Measurements from ENCODE around the gene GRM7. TPM values are rescaled to one million over a fixed set of nuclear protein-coding genes. Genes with fewer than 3 reads are reported as not detected.
A peak's percentile ranks its signal among the peaks of the same experiment; 100 is the strongest.

GRM7 gene
- total and polyA plus RNA-seq, 9 of the 15 experiments (the other 6 are each of a cell fraction or from before 2014, with no cell fraction given): not detected

- Histone ChIP-seq H2AFZ (ENCODE audit: low read depth, low read length) (no peak overlapping the region), H3K9me3 (replicated peaks; ENCODE audit: control insufficient read depth, insufficient read depth, low read depth, low read length) (0 out of 2 replicates have a peak, but pooled peaks cover 2% of the 10 kb centered on the region), H3K27ac (ENCODE audit: extremely low read depth, low read depth, low read length) (no peak overlapping the region), H3K4me3 (no peak overlapping the region), H3K4me2 (ENCODE audit: insufficient read depth, low read length) (no peak overlapping the region), H3K9ac (ENCODE audit: insufficient read depth in 1 of 2, low read depth in 2 of 2, low read length in 2 of 2) (no peak overlapping the region), H3K4me1 (replicated peaks in 1 of 2; ENCODE audit: control insufficient read depth in 2 of 2, insufficient read depth in 2 of 2, low read length in 2 of 2) (no peaks in the 10 kb centered on the region), H3K9me1 (ENCODE audit: control insufficient read depth, insufficient read depth, low read length) (no peaks in the 10 kb centered on the region), H4K20me1 (replicated peaks; ENCODE audit: control insufficient read depth, insufficient read depth, low read length) (no peaks in the 10 kb centered on the region), H3K27me3 (ENCODE audit: control insufficient read depth in 2 of 2, insufficient read depth in 2 of 2, low read length in 2 of 2) (no peaks in the 10 kb centered on the region), H3K36me3 (ENCODE audit: control insufficient read depth, insufficient read depth, low read length) (no peaks in the 10 kb centered on the region), H3K79me2 (ENCODE audit: control insufficient read depth, insufficient read depth, low read length) (no peaks in the 10 kb centered on the region)
- intact Hi-C loops (cut with micrococcal nuclease) (no loop called here), in situ Hi-C loops (cut with MboI) (no loop called here)
- TF ChIP-seq BCOR (IDR thresholded peaks at IDR 0.05) (no peak), ZNF316 (IDR thresholded peaks at IDR 0.05) (0 out of 2 replicates have a peak, but pooled peaks have one; percentile 31), ZSCAN29 (IDR thresholded peaks at IDR 0.05) (no peak), SMARCE1 (IDR thresholded peaks at IDR 0.05) (no peak), MAFF (IDR thresholded peaks at IDR 0.05; ENCODE audit: low read length) (peak; percentile 31; the same call in 1 of the 2 replicates), KAT2B (IDR thresholded peaks at IDR 0.05; ENCODE audit: low read depth, low read length) (no peak)
- POLR2A ChIA-PET: no interaction called here
- WGBS (ENCODE audit: insufficient coverage, low coverage, missing lambda C conversion rate): 0% methylated on average over 1 of the region's 1 CpG
- no TSS peak for BruUV-seq (replicated peaks)
- FAIRE-seq: no peak
- no peak for DNase-seq (ENCODE audit: extremely low read depth in 1 of 4, low spot score in 3 of 4)
- CTCF ChIA-PET (ENCODE audit: low intra/inter-chr PET ratio): no interaction called here
- ATAC-seq: no peak
Observed at GRCh38 chr3:6915898-6916297, 55.0 kb downstream of the GRM7 start.

- no peaks in the 10 kb centered on the region for H4K20me1 ChIP-seq (replicated peaks; ENCODE audit: control insufficient read depth, insufficient read depth, low read length)
- no peaks in the 10 kb centered on the region for H3K79me2 ChIP-seq (ENCODE audit: control insufficient read depth, insufficient read depth, low read length)
- no peaks in the 10 kb centered on the region for H3K36me3 ChIP-seq (ENCODE audit: control insufficient read depth, insufficient read depth, low read length)
- no peaks in the 10 kb centered on the region for H3K27me3 ChIP-seq (ENCODE audit: control insufficient read depth in 2 of 2, insufficient read depth in 2 of 2, low read length in 2 of 2)
- ChIA-PET CTCF (ENCODE audit: low intra/inter-chr PET ratio) (no interaction called here), POLR2A (no interaction called here)
- no peak overlapping the region for H3K27ac ChIP-seq (ENCODE audit: extremely low read depth, low read depth, low read length)
- H3K4me1 ChIP-seq (replicated peaks in 1 of 2; ENCODE audit: control insufficient read depth in 2 of 2, insufficient read depth in 2 of 2, low read length in 2 of 2): no peaks in the 10 kb centered on the region
- no peaks in the 10 kb centered on the region for H3K9me1 ChIP-seq (ENCODE audit: control insufficient read depth, insufficient read depth, low read length)
- no peaks in the 10 kb centered on the region for H3K9me3 ChIP-seq (replicated peaks; ENCODE audit: control insufficient read depth, insufficient read depth, low read depth, low read length)
- no peak overlapping the region for H3K4me2 ChIP-seq (ENCODE audit: insufficient read depth, low read length)
- FAIRE-seq: no peak
- no peak overlapping the region for H2AFZ ChIP-seq (ENCODE audit: low read depth, low read length)
- H3K9ac ChIP-seq (ENCODE audit: insufficient read depth in 1 of 2, low read depth in 2 of 2, low read length in 2 of 2): no peak overlapping the region
- in situ Hi-C loops (cut with MboI): no loop called here
- 2% methylated on average over 8 of the region's 8 CpGs for WGBS (ENCODE audit: insufficient coverage, low coverage, missing lambda C conversion rate)
- DNase-seq (ENCODE audit: extremely low read depth in 1 of 4, low spot score in 3 of 4): no peak
- intact Hi-C loops (cut with micrococcal nuclease): no loop called here
- no peak for ATAC-seq
- no TSS peak for BruUV-seq (replicated peaks)
- no peak overlapping the region for H3K4me3 ChIP-seq
- no peak for TF ChIP-seq ATF3 (IDR thresholded peaks at IDR 0.05)
- no peak for TF ChIP-seq ATF3 (CRISPR knock-in tag; conservative IDR thresholded peaks at IDR 0.05)
- TF ChIP-seq NFIX (CRISPR knock-in tag; IDR thresholded peaks at IDR 0.05; ENCODE audit: low read depth): no peak
- TF ChIP-seq TFE3 (CRISPR knock-in tag; IDR thresholded peaks at IDR 0.05): no peak
- no peak for TF ChIP-seq SP2 (IDR thresholded peaks at IDR 0.05; ENCODE audit: extremely low read depth, low read depth, low read length, poor library complexity, severe bottlenecking)
- no peak for TF ChIP-seq CBFB (CRISPR knock-in tag; IDR thresholded peaks at IDR 0.05)
- TF ChIP-seq TGIF2 (CRISPR knock-in tag; IDR thresholded peaks at IDR 0.05): no peak
- TF ChIP-seq NFIC (IDR thresholded peaks at IDR 0.05): no peak
Observed at GRCh38 chr3:6921066-6921465, 60.2 kb downstream of the GRM7 start.

All from K562 (cell line).